HepG2 (cell line): Measurements from ENCODE around the gene CCDC124. TPM values are rescaled to one million over a fixed set of nuclear protein-coding genes. Genes with fewer than 3 reads are reported as not detected.

Experiments
- CEBPB ChIP-seq: IDR thresholded peaks from 2 replicates; pipeline ENCODE4 v1.6.1; 2011; ENCODE audit warnings: low read depth, low read length, improper control_type of control experiment, borderline replicate concordance
- DR1 ChIP-seq: sonication (generic); formaldehyde crosslinking; IDR thresholded peaks from 2 replicates; pipeline ENCODE4 v1.8.0; 2021; ENCODE audit warnings: mild to moderate bottlenecking, missing genetic modification reagents, inconsistent platforms
- HMG20B ChIP-seq: conservative IDR thresholded peaks from 2 replicates; pipeline ENCODE4 v1.6.1; 2016; ENCODE audit warnings: missing genetic modification reagents, missing compliant biosample characterization
- KLF15 ChIP-seq: sonication (generic); formaldehyde crosslinking; IDR thresholded peaks from 2 replicates; pipeline ENCODE4 v1.8.1; 2023; ENCODE audit warnings: borderline replicate concordance, mild to moderate bottlenecking, inconsistent platforms, missing genetic modification reagents, mixed read lengths
- MATR3 ChIP-seq: sonication (generic); formaldehyde crosslinking; IDR thresholded peaks from 2 replicates; pipeline ENCODE4 v1.4.0; 2020; ENCODE audit warnings: missing genetic modification reagents
- MIER2 ChIP-seq: IDR thresholded peaks from 2 replicates; pipeline ENCODE4 v1.6.1; 2016; ENCODE audit warnings: missing biosample characterization, missing genetic modification reagents
- NFKB2 ChIP-seq: sonication (generic); formaldehyde crosslinking; IDR thresholded peaks from 2 replicates; pipeline ENCODE4 v1.4.0; 2020; ENCODE audit warnings: missing genetic modification reagents, borderline replicate concordance
- NR2F2 ChIP-seq: IDR thresholded peaks from 2 replicates; pipeline ENCODE4 v1.6.1; 2012; ENCODE audit warnings: low read depth, inconsistent platforms, borderline replicate concordance
- RFX5 ChIP-seq: IDR thresholded peaks from 2 replicates; pipeline ENCODE4 v1.6.1; 2011; ENCODE audit warnings: low read depth, low read length, improper control_type of control experiment
- TAF1 ChIP-seq: sonication (generic); formaldehyde crosslinking; IDR thresholded peaks from 2 replicates; pipeline ENCODE4 v1.4.0; 2020; ENCODE audit warnings: missing genetic modification reagents
- YY1 ChIP-seq: IDR thresholded peaks from 2 replicates; pipeline ENCODE4 v1.6.1; 2011; ENCODE audit warnings: low read length, low read depth, moderate library complexity, mild to moderate bottlenecking; ENCODE audit not compliant: insufficient read depth, insufficient replicate concordance
- ZNF367 ChIP-seq: sonication (generic); formaldehyde crosslinking; IDR thresholded peaks from 2 replicates; pipeline ENCODE4 v1.4.0; 2020; ENCODE audit warnings: missing genetic modification reagents, borderline replicate concordance
- ZNF446 ChIP-seq: sonication (generic); formaldehyde crosslinking; IDR thresholded peaks from 2 replicates; pipeline ENCODE4 v1.5.0; 2020; ENCODE audit warnings: mild to moderate bottlenecking, missing genetic modification reagents
- ZNF468 ChIP-seq: sonication (generic); formaldehyde crosslinking; IDR thresholded peaks from 2 replicates; pipeline ENCODE4 v1.8.0; 2022; ENCODE audit warnings: mild to moderate bottlenecking, moderate library complexity, missing genetic modification reagents
- polyA plus RNA-seq, 8 experiments: library from polyadenylated mRNA; depleted of rRNA in 3 of 8; stranded (reverse) in 7 of 8; unstranded in 1 of 8; fragments of >200 nt; fragmentation: Illumina TruSeq in 4 of 8; extraction: Trizol in 4 of 8; gene quantifications; 2 replicates each; pipeline versions ENCODE4 v1.2.1 to v1.2.3, GENCODE V29; 2011 to 2016; ENCODE audit warnings: low read depth in 4 of 8, missing spikeins in 1 of 8, mixed read lengths in 1 of 8; ENCODE audit not compliant: insufficient read depth in 1 of 8
- total RNA-seq, 5 experiments: library from RNA; depleted of rRNA; stranded (reverse); fragments of >200 nt; fragmentation: Illumina TruSeq; extraction: Trizol; gene quantifications; 2 replicates each; pipeline ENCODE4 v1.2.3, GENCODE V29; 2016; ENCODE audit warnings: low read depth in 1 of 5
- TF ChIP-seq, protein P1 (sequence below): sonication (generic); formaldehyde crosslinking; IDR thresholded peaks from 2 replicates; pipeline ENCODE4 v1.4.0; 2020; ENCODE audit warnings: mild to moderate bottlenecking, missing genetic modification reagents
- TF ChIP-seq, protein P2 (sequence below): sonication (generic); formaldehyde crosslinking; IDR thresholded peaks from 2 replicates; pipeline ENCODE4 v1.4.0; 2020; ENCODE audit warnings: missing genetic modification reagents
- TF ChIP-seq, protein P3 (sequence below): sonication (generic); formaldehyde crosslinking; IDR thresholded peaks from 2 replicates; pipeline ENCODE4 v1.4.0; 2020; ENCODE audit warnings: mild to moderate bottlenecking, missing genetic modification reagents

Gene CCDC124
- total and polyA plus RNA-seq, 2 of the 13 experiments (the other 11 are each of a cell fraction or from before 2014, with no cell fraction given) = 14.9 to 20.3 TPM

DNA sequence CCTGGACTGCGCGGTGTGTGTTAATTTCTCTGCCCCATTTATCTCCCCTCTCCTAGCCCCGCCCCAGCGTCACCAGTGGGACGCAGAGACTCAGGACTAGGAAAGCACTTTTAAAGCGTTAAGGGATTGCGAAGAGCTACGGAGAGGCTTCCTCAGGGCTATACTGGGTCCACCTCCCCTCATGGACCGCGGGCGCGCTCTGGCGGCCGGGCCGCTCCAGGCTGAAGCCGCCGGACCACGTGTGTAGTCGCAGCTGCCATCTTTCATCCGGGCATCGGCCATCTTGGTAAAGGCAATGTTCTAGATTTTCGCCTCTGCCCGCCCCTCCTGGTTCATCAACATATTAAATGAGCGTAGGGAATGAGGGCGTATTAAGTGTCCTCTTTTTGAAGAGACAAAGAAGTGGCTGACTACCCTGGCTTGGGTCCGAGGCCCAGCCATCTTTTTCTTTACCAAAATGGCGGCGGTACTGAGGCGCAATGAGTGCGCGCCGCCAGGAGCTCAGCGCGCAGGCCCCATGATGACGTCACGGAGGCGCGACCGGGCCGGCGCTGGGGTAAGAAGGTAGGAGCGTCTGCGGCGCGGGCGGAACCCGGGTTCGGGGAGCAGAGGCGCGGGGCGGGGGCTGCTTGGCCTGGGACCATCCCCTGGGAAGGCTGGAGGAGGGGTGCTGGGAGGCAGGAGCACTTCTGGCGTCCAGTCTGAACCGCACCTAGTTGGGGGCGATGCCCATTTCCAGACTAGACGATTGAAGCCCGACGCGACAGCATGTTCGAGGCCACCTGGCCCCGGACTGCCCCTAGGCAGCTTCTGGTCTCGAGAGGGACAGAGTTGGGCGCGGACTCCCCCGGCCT lies at the start of gene CCDC124 (continued):
- TF ChIP-seq, protein P1, sequence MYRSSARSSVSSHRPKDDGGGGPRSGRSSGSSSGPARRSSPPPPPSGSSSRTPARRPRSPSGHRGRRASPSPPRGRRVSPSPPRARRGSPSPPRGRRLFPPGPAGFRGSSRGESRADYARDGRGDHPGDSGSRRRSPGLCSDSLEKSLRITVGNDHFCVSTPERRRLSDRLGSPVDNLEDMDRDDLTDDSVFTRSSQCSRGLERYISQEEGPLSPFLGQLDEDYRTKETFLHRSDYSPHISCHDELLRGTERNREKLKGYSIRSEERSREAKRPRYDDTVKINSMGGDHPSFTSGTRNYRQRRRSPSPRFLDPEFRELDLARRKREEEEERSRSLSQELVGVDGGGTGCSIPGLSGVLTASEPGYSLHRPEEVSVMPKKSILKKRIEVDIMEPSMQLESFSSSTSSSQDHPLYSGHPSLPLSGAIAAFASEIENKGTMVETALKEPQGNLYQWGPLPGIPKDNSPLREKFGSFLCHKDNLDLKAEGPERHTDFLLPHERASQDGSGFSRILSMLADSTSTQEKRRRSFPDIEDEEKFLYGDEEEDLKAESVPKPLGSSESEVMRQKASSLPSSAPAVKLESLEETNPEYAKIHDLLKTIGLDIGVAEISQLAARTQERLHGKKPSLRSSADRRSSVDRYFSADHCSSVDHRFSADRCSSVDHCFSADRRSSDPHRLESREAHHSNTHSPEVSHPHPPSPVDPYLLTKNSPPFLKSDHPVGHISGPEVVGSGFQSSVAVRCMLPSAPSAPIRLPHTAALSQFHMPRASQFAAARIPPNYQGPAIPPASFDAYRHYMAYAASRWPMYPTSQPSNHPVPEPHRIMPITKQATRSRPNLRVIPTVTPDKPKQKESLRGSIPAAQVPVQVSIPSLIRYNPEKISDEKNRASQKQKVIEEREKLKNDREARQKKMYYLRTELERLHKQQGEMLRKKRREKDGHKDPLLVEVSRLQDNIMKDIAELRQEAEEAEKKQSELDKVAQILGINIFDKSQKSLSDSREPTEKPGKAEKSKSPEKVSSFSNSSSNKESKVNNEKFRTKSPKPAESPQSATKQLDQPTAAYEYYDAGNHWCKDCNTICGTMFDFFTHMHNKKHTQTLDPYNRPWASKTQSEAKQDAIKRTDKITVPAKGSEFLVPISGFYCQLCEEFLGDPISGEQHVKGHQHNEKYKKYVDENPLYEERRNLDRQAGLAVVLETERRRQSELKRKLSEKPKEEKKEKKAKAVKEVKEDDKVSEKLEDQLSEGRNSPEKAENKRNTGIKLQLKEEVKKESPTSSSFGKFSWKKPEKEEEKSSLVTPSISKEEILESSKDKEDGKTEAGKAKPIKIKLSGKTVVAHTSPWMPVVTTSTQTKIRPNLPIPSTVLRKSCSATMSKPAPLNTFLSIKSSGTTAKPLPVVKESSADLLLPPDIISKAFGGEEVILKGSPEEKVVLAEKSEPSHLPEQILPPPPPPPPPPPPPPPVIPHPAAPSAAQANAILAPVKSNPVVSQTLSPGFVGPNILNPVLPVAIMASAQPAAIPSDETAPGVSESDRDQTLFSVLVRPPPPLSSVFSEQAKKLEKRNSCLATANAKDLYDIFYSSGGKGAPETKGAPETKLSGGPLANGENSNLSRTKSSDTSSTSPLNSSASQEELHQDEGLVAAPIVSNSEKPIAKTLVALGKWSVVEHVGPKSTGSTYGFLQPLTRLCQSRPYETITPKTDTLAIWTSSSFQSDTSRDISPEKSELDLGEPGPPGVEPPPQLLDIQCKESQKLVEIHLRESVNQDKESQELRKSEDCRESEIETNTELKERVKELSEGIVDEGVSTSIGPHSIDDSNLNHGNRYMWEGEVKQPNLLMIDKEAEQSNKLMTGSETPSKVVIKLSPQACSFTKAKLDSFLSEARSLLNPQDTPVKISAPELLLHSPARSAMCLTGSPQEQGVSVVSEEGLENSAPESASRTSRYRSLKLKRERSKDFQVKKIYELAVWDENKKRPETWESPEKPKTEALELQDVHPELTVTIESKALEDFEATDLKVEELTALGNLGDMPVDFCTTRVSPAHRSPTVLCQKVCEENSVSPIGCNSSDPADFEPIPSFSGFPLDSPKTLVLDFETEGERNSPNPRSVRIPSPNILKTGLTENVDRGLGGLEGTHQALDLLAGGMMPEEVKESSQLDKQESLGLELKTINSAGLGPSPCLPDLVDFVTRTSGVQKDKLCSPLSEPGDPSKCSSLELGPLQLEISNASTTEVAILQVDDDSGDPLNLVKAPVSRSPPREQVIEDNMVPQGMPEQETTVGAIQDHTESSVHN (CRISPR knock-in tag) = no peak
- TF ChIP-seq, protein P2, sequence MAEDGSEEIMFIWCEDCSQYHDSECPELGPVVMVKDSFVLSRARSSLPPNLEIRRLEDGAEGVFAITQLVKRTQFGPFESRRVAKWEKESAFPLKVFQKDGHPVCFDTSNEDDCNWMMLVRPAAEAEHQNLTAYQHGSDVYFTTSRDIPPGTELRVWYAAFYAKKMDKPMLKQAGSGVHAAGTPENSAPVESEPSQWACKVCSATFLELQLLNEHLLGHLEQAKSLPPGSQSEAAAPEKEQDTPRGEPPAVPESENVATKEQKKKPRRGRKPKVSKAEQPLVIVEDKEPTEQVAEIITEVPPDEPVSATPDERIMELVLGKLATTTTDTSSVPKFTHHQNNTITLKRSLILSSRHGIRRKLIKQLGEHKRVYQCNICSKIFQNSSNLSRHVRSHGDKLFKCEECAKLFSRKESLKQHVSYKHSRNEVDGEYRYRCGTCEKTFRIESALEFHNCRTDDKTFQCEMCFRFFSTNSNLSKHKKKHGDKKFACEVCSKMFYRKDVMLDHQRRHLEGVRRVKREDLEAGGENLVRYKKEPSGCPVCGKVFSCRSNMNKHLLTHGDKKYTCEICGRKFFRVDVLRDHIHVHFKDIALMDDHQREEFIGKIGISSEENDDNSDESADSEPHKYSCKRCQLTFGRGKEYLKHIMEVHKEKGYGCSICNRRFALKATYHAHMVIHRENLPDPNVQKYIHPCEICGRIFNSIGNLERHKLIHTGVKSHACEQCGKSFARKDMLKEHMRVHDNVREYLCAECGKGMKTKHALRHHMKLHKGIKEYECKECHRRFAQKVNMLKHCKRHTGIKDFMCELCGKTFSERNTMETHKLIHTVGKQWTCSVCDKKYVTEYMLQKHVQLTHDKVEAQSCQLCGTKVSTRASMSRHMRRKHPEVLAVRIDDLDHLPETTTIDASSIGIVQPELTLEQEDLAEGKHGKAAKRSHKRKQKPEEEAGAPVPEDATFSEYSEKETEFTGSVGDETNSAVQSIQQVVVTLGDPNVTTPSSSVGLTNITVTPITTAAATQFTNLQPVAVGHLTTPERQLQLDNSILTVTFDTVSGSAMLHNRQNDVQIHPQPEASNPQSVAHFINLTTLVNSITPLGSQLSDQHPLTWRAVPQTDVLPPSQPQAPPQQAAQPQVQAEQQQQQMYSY (CRISPR knock-in tag) = no peak
- TF ChIP-seq KLF15 (CRISPR knock-in tag) = no peak
- peak; percentile 70; the same call in 1 of the 2 replicates for TF ChIP-seq NFKB2 (CRISPR knock-in tag)
- TF ChIP-seq CEBPB = no peak
- TF ChIP-seq ZNF468 (CRISPR knock-in tag) = no peak
- no peak for TF ChIP-seq HMG20B (CRISPR knock-in tag)
- TF ChIP-seq DR1 (CRISPR knock-in tag) = no peak
- peak; percentile 100 for TF ChIP-seq YY1
- peak; percentile 78; the same call in 1 of the 2 replicates for TF ChIP-seq TAF1
- TF ChIP-seq, protein P3, sequence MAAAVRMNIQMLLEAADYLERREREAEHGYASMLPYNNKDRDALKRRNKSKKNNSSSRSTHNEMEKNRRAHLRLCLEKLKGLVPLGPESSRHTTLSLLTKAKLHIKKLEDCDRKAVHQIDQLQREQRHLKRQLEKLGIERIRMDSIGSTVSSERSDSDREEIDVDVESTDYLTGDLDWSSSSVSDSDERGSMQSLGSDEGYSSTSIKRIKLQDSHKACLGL (CRISPR knock-in tag) = peak; percentile 77; the same call in 1 of the 2 replicates
- TF ChIP-seq NR2F2 = no peak; the same call in 1 of the 2 replicates
- TF ChIP-seq RFX5 = peak; percentile 23; the same call in 1 of the 2 replicates
- TF ChIP-seq ZNF367 (CRISPR knock-in tag) = no peak
- TF ChIP-seq MATR3 (CRISPR knock-in tag) = no peak
- TF ChIP-seq ZNF446 (CRISPR knock-in tag) = no peak
- no peak; the same call in none of the 2 replicates for TF ChIP-seq MIER2
